Measurements from ENCODE around the gene FAM177A1. TPM values are rescaled to one million over a fixed set of nuclear protein-coding genes. Genes with fewer than 3 reads are reported as not detected.
"Not testable (repeated sequence)": the region's sequence is repeated elsewhere in the genome, so short reads cannot be mapped to it uniquely, and the experiment has no call there.

Gene FAM177A1
- total and polyA plus RNA-seq, 2 donors (not counting 3 experiments of a cell fraction or from before 2014, with no cell fraction given), result 19.9 to 64.1 TPM

DNA sequence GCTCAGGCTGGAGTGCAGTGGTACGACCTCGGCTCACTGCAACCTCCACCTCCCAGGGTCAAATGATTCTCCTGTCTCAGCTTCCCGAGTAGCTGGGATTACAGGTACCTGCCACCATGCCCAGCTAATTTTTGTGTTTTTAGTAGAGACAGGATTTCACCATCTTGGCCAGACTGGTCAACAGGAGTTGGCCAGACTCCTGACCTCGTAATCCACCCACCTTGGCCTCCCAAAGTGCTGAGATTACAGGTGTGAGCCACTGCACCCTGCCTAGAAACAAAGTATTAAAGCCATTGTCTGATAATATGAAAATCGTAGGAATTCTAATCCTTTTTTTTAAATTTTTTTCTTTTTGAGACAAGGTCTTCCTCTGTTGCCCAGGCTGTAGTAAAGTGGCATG is 19.7 kb downstream of the FAM177A1 start:
- intact Hi-C loops (cut with micrococcal nuclease); H3K9ac ChIP-seq (replicated peaks; ENCODE audit: extremely low read depth, insufficient read depth, low read length); FAIRE-seq; H3K36me3 ChIP-seq (ENCODE audit: control insufficient read depth in 2 of 2, extremely low read depth in 1 of 2, insufficient read depth in 2 of 2, low read length in 2 of 2); H3K27me3 ChIP-seq (ENCODE audit: control insufficient read depth in 2 of 2, insufficient read depth in 2 of 2, low read length in 2 of 2); DNase-seq (ENCODE audit: low read depth, low spot score); H3K9me1 ChIP-seq (replicated peaks; ENCODE audit: control insufficient read depth, extremely low read depth, insufficient read depth, low read length); H4K20me1 ChIP-seq (replicated peaks; ENCODE audit: control insufficient read depth, extremely low read depth, insufficient read depth, low read length); dilution Hi-C loops (cut with MboI; ENCODE audit: extremely low pct_ligation_motif_present, low sequenced_read_pairs); H3K4me2 ChIP-seq (ENCODE audit: insufficient read depth, low read length); H3K4me1 ChIP-seq (ENCODE audit: control insufficient read depth, extremely low read depth, insufficient read depth, low read length); H3K4me3 ChIP-seq (replicated peaks in 1 of 3; ENCODE audit: insufficient read depth in 1 of 3, low read depth in 1 of 3, low read length in 3 of 3); BruUV-seq (replicated peaks); H3K27ac ChIP-seq (ENCODE audit: insufficient read depth, low read depth, low read length); H2AFZ ChIP-seq (ENCODE audit: low read depth, low read length); H3K9me3 ChIP-seq (replicated peaks; ENCODE audit: control insufficient read depth, insufficient read depth, low read length); H3K79me2 ChIP-seq (ENCODE audit: control insufficient read depth, insufficient read depth, low read length): not testable (repeated sequence)
- ChIA-PET POLR2A (interaction anchor here (0.7 kb wide), 1 partner anchor 28 kb away, joined by 3 read pairs; no protein-coding TSS in a partner anchor), CTCF (interaction anchor here (0.7 kb wide), 1 partner anchor 177 kb away, joined by 4 read pairs; no protein-coding TSS in a partner anchor)

GRCh38 chr14:35068238-35069012 is 22.4 kb downstream of the FAM177A1 start:
- H3K27ac ChIP-seq (ENCODE audit: insufficient read depth, low read depth, low read length), result no peak overlapping the region
- peaks cover 2% of the 10 kb centered on the region for H3K4me1 ChIP-seq (ENCODE audit: control insufficient read depth, extremely low read depth, insufficient read depth, low read length)
- intact Hi-C loops (cut with micrococcal nuclease), result no loop called here
- FAIRE-seq, result no peak
- TF ChIP-seq EZH2 (IDR thresholded peaks at IDR 0.05; ENCODE audit: borderline replicate concordance, low read depth, low read length, severe bottlenecking) (no peak), GATA2 (IDR thresholded peaks at IDR 0.05; ENCODE audit: insufficient read depth, insufficient read length, low read depth, low read length) (no peak), POLR2A (IDR thresholded peaks at IDR 0.05; ENCODE audit: low read depth, low read length) (no peak), CTCF (IDR thresholded peaks at IDR 0.05; ENCODE audit: extremely low read depth in 1 of 2, insufficient read depth in 1 of 2, low read depth in 1 of 2, low read length in 2 of 2) (no peak), MYC (IDR thresholded peaks at IDR 0.05; ENCODE audit: low read depth, low read length) (no peak), JUN (IDR thresholded peaks at IDR 0.05; ENCODE audit: borderline replicate concordance, insufficient read depth, insufficient read length, low read depth) (no peak)
- BruUV-seq (replicated peaks), result no TSS peak
- H3K4me3 ChIP-seq (replicated peaks in 1 of 3; ENCODE audit: insufficient read depth in 1 of 3, low read depth in 1 of 3, low read length in 3 of 3), result no peak overlapping the region
- no peaks in the 10 kb centered on the region for H3K36me3 ChIP-seq (ENCODE audit: control insufficient read depth in 2 of 2, extremely low read depth in 1 of 2, insufficient read depth in 2 of 2, low read length in 2 of 2)
- H3K79me2 ChIP-seq (ENCODE audit: control insufficient read depth, insufficient read depth, low read length), result no peaks in the 10 kb centered on the region
- no peaks in the 10 kb centered on the region for H3K27me3 ChIP-seq (ENCODE audit: control insufficient read depth in 2 of 2, insufficient read depth in 2 of 2, low read length in 2 of 2)
- H3K4me2 ChIP-seq (ENCODE audit: insufficient read depth, low read length), result no peak overlapping the region
- CTCF ChIA-PET, result no interaction called here
- H3K9me1 ChIP-seq (replicated peaks; ENCODE audit: control insufficient read depth, extremely low read depth, insufficient read depth, low read length), result no peaks in the 10 kb centered on the region
- no peaks in the 10 kb centered on the region for H3K9me3 ChIP-seq (replicated peaks; ENCODE audit: control insufficient read depth, insufficient read depth, low read length)
- H3K9ac ChIP-seq (replicated peaks; ENCODE audit: extremely low read depth, insufficient read depth, low read length), result no peak overlapping the region
- POLR2A ChIA-PET, result no interaction called here
- no peaks in the 10 kb centered on the region for H4K20me1 ChIP-seq (replicated peaks; ENCODE audit: control insufficient read depth, extremely low read depth, insufficient read depth, low read length)
- H2AFZ ChIP-seq (ENCODE audit: low read depth, low read length), result no peak overlapping the region
- dilution Hi-C loops (cut with MboI; ENCODE audit: extremely low pct_ligation_motif_present, low sequenced_read_pairs), result no loop called here
- no peak for DNase-seq (ENCODE audit: low read depth, low spot score)

Measured in endothelial cell of umbilical vein (primary cell).